ENCODE data around the gene IGFBP1.

The IGFBP1 gene

GRCh38 chr7:45921381-45921698 is 33.1 kb downstream of the IGFBP1 start:
- no peak for DNase-seq (ENCODE audit: extremely low spot score)
- ChIA-PET CTCF (interaction anchor here (0.6 to 2.9 kb wide), 4 partner anchors 32 to 1166 kb away, joined by 3 to 13 read pairs (median 8); no protein-coding TSS in a partner anchor), POLR2A (no interaction called here)
- TF ChIP-seq NFRKB (IDR thresholded peaks at IDR 0.05) (no peak), L3MBTL2 (conservative IDR thresholded peaks at IDR 0.05) (no peak), FOXA1 (IDR thresholded peaks at IDR 0.05) (no peak), HDGF (IDR thresholded peaks at IDR 0.05; ENCODE audit: borderline replicate concordance) (no peak), BHLHE40 (IDR thresholded peaks at IDR 0.05; ENCODE audit: borderline replicate concordance) (no peak), SP1 (IDR thresholded peaks at IDR 0.05) (no peak), LEF1 (IDR thresholded peaks at IDR 0.05; ENCODE audit: borderline replicate concordance) (no peak), PKNOX1 (IDR thresholded peaks at IDR 0.05) (no peak), TARDBP (IDR thresholded peaks at IDR 0.05) (no peak), CTBP1 (IDR thresholded peaks at IDR 0.05; ENCODE audit: borderline replicate concordance) (no peak)

GRCh38 chr7:45921699-45922519 is 33.6 kb downstream of the IGFBP1 start:
- POLR2A ChIA-PET: no interaction called here
- peak; percentile 54 for DNase-seq (ENCODE audit: extremely low spot score)
- CTCF ChIA-PET: interaction anchor here (0.6 to 2.9 kb wide), 28 partner anchors 10 to 1314 kb away, joined by 3 to 13 read pairs (median 4); no protein-coding TSS in a partner anchor
- no peak for TF ChIP-seq TARDBP (IDR thresholded peaks at IDR 0.05)
- TF ChIP-seq LEF1 (IDR thresholded peaks at IDR 0.05; ENCODE audit: borderline replicate concordance): no peak
- TF ChIP-seq BHLHE40 (IDR thresholded peaks at IDR 0.05; ENCODE audit: borderline replicate concordance): no peak
- TF ChIP-seq NFRKB (IDR thresholded peaks at IDR 0.05): no peak
- no peak for TF ChIP-seq FOXK2 (IDR thresholded peaks at IDR 0.05)
- TF ChIP-seq ZNF384 (IDR thresholded peaks at IDR 0.05): no peak
- no peak for TF ChIP-seq SUZ12 (IDR thresholded peaks at IDR 0.05)

GRCh38 chr7:45922810-45923209 is 34.5 kb downstream of the IGFBP1 start:
- ChIA-PET POLR2A (no interaction called here), CTCF (interaction anchor here (0.5 to 2.9 kb wide), 27 partner anchors 10 to 1292 kb away, joined by 3 to 13 read pairs (median 3); no protein-coding TSS in a partner anchor)
- TF ChIP-seq LEF1 (IDR thresholded peaks at IDR 0.05; ENCODE audit: borderline replicate concordance): no peak
- TF ChIP-seq SUZ12 (IDR thresholded peaks at IDR 0.05): no peak
- TF ChIP-seq TARDBP (IDR thresholded peaks at IDR 0.05): no peak
- no peak for TF ChIP-seq CTBP1 (IDR thresholded peaks at IDR 0.05; ENCODE audit: borderline replicate concordance)
- TF ChIP-seq PKNOX1 (IDR thresholded peaks at IDR 0.05): no peak
- TF ChIP-seq SP1 (IDR thresholded peaks at IDR 0.05): no peak
- TF ChIP-seq L3MBTL2 (conservative IDR thresholded peaks at IDR 0.05): no peak
- no peak for DNase-seq (ENCODE audit: extremely low spot score)

- POLR2A ChIA-PET: no interaction called here
- TF ChIP-seq LEF1 (IDR thresholded peaks at IDR 0.05; ENCODE audit: borderline replicate concordance) (no peak), FOXM1 (IDR thresholded peaks at IDR 0.05; ENCODE audit: borderline replicate concordance) (no peak)
- CTCF ChIA-PET: interaction anchor here (0.5 to 2.9 kb wide), 18 partner anchors 11 to 1291 kb away, joined by 3 to 13 read pairs (median 4); no protein-coding TSS in a partner anchor
- DNase-seq (ENCODE audit: extremely low spot score): peak; percentile 61
Measured at GRCh38 chr7:45923290-45923689, 35.0 kb downstream of the IGFBP1 start.

GRCh38 chr7:45923818-45924217 is 35.5 kb downstream of the IGFBP1 start:
- POLR2A ChIA-PET: no interaction called here
- TF ChIP-seq FOXK2 (IDR thresholded peaks at IDR 0.05) (no peak), PKNOX1 (IDR thresholded peaks at IDR 0.05) (no peak), ARNT (IDR thresholded peaks at IDR 0.05) (no peak), NFRKB (IDR thresholded peaks at IDR 0.05) (no peak)
- DNase-seq (ENCODE audit: extremely low spot score): no peak
- CTCF ChIA-PET: interaction anchor here (0.6 to 2.9 kb wide), 8 partner anchors 11 to 1291 kb away, joined by 3 to 13 read pairs (median 6); no protein-coding TSS in a partner anchor

- ChIA-PET CTCF (interaction anchor here (2.5 kb wide), 1 partner anchor 15 kb away, joined by 6 read pairs; no protein-coding TSS in a partner anchor), POLR2A (no interaction called here)
- DNase-seq (ENCODE audit: extremely low spot score): no peak
- TF ChIP-seq LEF1 (IDR thresholded peaks at IDR 0.05; ENCODE audit: borderline replicate concordance) (no peak), CTBP1 (IDR thresholded peaks at IDR 0.05; ENCODE audit: borderline replicate concordance) (no peak), ARNT (IDR thresholded peaks at IDR 0.05) (no peak), TARDBP (IDR thresholded peaks at IDR 0.05) (no peak), NFRKB (IDR thresholded peaks at IDR 0.05) (no peak), SP1 (IDR thresholded peaks at IDR 0.05) (no peak), FOXK2 (IDR thresholded peaks at IDR 0.05) (no peak), SUZ12 (IDR thresholded peaks at IDR 0.05) (no peak), FOXA1 (IDR thresholded peaks at IDR 0.05) (no peak), ZNF384 (IDR thresholded peaks at IDR 0.05) (no peak), FOXM1 (IDR thresholded peaks at IDR 0.05; ENCODE audit: borderline replicate concordance) (no peak), HDGF (IDR thresholded peaks at IDR 0.05; ENCODE audit: borderline replicate concordance) (no peak), BHLHE40 (IDR thresholded peaks at IDR 0.05; ENCODE audit: borderline replicate concordance) (no peak), ELF4 (IDR thresholded peaks at IDR 0.05) (no peak), PKNOX1 (IDR thresholded peaks at IDR 0.05) (no peak)
Measured at GRCh38 chr7:45924283-45924682, 36.0 kb downstream of the IGFBP1 start.
